Epithelial cell of esophagus (primary cell): Measurements from ENCODE around the gene POP4.
A peak's percentile ranks its signal among the peaks of the same experiment; 100 is the strongest.

Source experiments
- DNase-seq: peaks from one replicate; pipeline ENCODE4 v3.0.0; 2010; ENCODE audit warnings: low read depth
- H3K4me3 ChIP-seq: 2 replicates; pipeline ENCODE4 v1.5.1; 2011; ENCODE audit warnings: mild to moderate bottlenecking, low read length, control low read depth
- CTCF ChIP-seq: IDR thresholded peaks from 2 replicates; pipeline ENCODE4 v1.5.1; 2011; ENCODE audit warnings: low read depth, mild to moderate bottlenecking, low read length, control low read depth, inconsistent platforms; ENCODE audit not compliant: insufficient read depth; ENCODE audit errors: missing control alignments

The POP4 gene

GRCh38 chr19:29617366-29618266 is 11.5 kb downstream of the POP4 start:
- no peak for TF ChIP-seq CTCF
- no peak overlapping the region for H3K4me3 ChIP-seq
- no peak for DNase-seq

GRCh38 chr19:29618434-29618833 is 12.4 kb downstream of the POP4 start:
- H3K4me3 ChIP-seq, result no peak overlapping the region
- no peak for TF ChIP-seq CTCF
- no peak for DNase-seq

- H3K4me3 ChIP-seq, result no peak overlapping the region
- no peak for DNase-seq
- no peak for TF ChIP-seq CTCF
Measured at GRCh38 chr19:29618871-29619270, 12.8 kb downstream of the POP4 start.

- no peak overlapping the region for H3K4me3 ChIP-seq
- TF ChIP-seq CTCF, result no peak
- DNase-seq, result no peak
Measured at GRCh38 chr19:29620931-29621351, 14.9 kb downstream of the POP4 start.

- peak; percentile 33 for DNase-seq
- H3K4me3 ChIP-seq, result no peak overlapping the region
- TF ChIP-seq CTCF, result no peak
Measured at GRCh38 chr19:29622166-29623070, 16.3 kb downstream of the POP4 start.

GRCh38 chr19:29623726-29624488 is 17.8 kb downstream of the POP4 start:
- DNase-seq, result no peak
- no peak overlapping the region for H3K4me3 ChIP-seq
- no peak for TF ChIP-seq CTCF
